ENCODE measurements around the gene LMF2. TPM values are rescaled to one million over a fixed set of nuclear protein-coding genes. Genes with fewer than 3 reads are reported as not detected.

The LMF2 gene
- polyA plus RNA-seq, 1 donor (not counting 4 experiments of a cell fraction or from before 2014, with no cell fraction given): 13.2 TPM

DNA sequence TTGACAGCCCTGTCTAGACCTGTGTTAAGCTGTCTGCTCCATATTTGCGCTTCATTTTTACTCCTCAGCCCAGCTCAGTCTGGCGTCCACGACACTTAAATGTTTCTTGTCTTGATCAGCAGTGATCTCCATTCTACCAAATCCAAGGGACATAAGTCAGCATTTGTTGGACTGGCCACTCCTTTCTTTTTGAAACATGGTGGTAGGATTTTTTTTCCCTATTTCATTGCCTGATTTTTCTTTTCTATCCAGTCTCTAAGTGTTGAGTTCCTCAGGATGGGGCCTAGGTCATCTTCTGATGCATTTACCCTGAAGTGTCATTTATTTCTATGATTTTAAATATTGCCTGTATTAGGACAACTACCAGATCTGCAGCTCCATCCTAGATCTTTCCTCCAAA lies 1.4 kb upstream of the LMF2 start:
- FAIRE-seq (peak; percentile 69), DNase-seq (ENCODE audit: low read depth, low spot score) (no peak)
- Histone ChIP-seq H3K36me3 (ENCODE audit: control insufficient read depth in 2 of 2, extremely low read depth in 1 of 2, insufficient read depth in 2 of 2, low read length in 2 of 2) (peaks cover 6 to 9% of the 10 kb centered on the region in 2 experiments), H4K20me1 (ENCODE audit: control insufficient read depth, extremely low read depth, insufficient read depth, low read length) (no peaks in the 10 kb centered on the region), H3K27me3 (ENCODE audit: control insufficient read depth, extremely low read depth, insufficient read depth, low read length) (no peaks in the 10 kb centered on the region), H3K27ac (ENCODE audit: control insufficient read depth, insufficient read depth, low read length) (peak overlapping the region; percentile 80), H3K9ac (ENCODE audit: control insufficient read depth, extremely low read depth, insufficient read depth, low read length) (peak overlapping the region; percentile 80), H3K4me1 (ENCODE audit: control insufficient read depth, extremely low read depth, insufficient read depth, low read length) (peaks cover 17% of the 10 kb centered on the region), H3K9me3 (ENCODE audit: control insufficient read depth, low read depth, low read length) (no peaks in the 10 kb centered on the region), H2AFZ (ENCODE audit: control insufficient read depth, low read length) (no peak overlapping the region), H3K79me2 (ENCODE audit: control insufficient read depth, insufficient read depth, low read length) (peaks cover 39% of the 10 kb centered on the region), H3K9me1 (ENCODE audit: control insufficient read depth, extremely low read depth, insufficient read depth, low read length) (no peaks in the 10 kb centered on the region), H3K4me2 (ENCODE audit: control insufficient read depth, extremely low read depth, insufficient read depth, low read depth, low read length) (peak overlapping the region; percentile 89), H3K4me3 (ENCODE audit: control insufficient read depth in 2 of 3, extremely low read depth in 1 of 3, insufficient read depth in 2 of 3, low read depth in 1 of 3, low read length in 3 of 3) (peak overlapping the region; percentile 68 to 92 (median 89))
- dilution Hi-C loops (cut with MboI; ENCODE audit: extremely low pct_ligation_motif_present, low sequenced_read_pairs): no loop called here
- no peak for TF ChIP-seq EZH2 (IDR thresholded peaks at IDR 0.05; ENCODE audit: low read length)
- TF ChIP-seq, protein P1, sequence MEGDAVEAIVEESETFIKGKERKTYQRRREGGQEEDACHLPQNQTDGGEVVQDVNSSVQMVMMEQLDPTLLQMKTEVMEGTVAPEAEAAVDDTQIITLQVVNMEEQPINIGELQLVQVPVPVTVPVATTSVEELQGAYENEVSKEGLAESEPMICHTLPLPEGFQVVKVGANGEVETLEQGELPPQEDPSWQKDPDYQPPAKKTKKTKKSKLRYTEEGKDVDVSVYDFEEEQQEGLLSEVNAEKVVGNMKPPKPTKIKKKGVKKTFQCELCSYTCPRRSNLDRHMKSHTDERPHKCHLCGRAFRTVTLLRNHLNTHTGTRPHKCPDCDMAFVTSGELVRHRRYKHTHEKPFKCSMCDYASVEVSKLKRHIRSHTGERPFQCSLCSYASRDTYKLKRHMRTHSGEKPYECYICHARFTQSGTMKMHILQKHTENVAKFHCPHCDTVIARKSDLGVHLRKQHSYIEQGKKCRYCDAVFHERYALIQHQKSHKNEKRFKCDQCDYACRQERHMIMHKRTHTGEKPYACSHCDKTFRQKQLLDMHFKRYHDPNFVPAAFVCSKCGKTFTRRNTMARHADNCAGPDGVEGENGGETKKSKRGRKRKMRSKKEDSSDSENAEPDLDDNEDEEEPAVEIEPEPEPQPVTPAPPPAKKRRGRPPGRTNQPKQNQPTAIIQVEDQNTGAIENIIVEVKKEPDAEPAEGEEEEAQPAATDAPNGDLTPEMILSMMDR (optimal IDR thresholded peaks at IDR 0.05 in 1 of 3, IDR thresholded peaks at IDR 0.05 in 1 of 3, conservative IDR thresholded peaks at IDR 0.05 in 1 of 3; ENCODE audit: extremely low read depth in 1 of 3, insufficient read depth in 2 of 3, low read length in 3 of 3): no peak

DNA sequence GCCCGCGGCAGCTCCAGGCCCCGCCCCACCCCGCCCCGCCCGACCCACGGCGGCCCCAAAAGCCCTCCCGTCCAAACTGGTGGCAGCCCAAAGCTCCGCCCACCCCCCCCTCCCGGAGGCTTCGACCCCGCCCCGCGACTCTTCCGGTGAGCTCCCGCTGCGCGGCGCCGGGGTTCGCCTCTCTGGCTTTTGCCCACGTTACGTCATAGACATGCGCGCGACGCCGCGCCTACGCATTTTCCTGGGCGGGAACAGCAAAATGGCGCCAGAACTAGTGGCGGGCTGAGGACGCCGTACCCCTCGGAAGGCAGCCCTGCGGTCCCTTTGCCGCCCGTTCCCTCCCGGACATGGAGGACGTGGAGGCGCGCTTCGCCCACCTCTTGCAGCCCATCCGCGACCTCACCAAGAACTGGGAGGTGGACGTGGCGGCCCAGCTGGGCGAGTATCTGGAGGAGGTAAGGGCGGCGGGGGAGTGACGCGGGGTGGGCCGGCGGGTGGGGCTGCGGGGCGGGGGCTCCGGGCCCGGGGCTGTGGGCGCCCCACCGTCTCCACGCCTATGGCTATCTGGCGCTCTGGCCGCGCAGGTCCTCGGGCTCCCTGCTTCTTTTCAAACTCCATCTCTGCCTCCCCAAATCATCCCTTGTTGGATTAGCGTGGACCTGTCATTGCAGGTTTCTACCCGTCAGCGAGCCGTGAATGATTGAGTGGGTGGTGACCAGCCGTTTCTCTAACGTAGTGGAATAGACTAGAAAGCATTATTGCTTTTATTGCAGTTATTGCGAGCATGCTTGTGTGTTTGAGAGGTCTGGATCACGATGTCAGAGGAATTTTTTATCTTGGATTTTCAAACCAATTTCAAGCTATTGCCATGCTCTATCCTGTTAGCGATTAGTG lies 736 bp upstream of the LMF2 start, which contains the start of gene NCAPH2:
Gene NCAPH2 (plus strand): TSS at position 234 of the 894 bp plus-strand sequence. CDS start 114 bp downstream, at position 348.
- Histone ChIP-seq H3K79me2 (ENCODE audit: control insufficient read depth, insufficient read depth, low read length) (peaks cover 39% of the 10 kb centered on the region), H3K36me3 (ENCODE audit: control insufficient read depth in 2 of 2, extremely low read depth in 1 of 2, insufficient read depth in 2 of 2, low read length in 2 of 2) (peaks cover 6 to 9% of the 10 kb centered on the region in 2 experiments), H3K4me3 (ENCODE audit: control insufficient read depth in 2 of 3, extremely low read depth in 1 of 3, insufficient read depth in 2 of 3, low read depth in 1 of 3, low read length in 3 of 3) (peak within 1 kb of the TSS; percentile 87 to 92 (median 89)), H4K20me1 (ENCODE audit: control insufficient read depth, extremely low read depth, insufficient read depth, low read length) (no peaks in the 10 kb centered on the region), H3K27me3 (ENCODE audit: control insufficient read depth, extremely low read depth, insufficient read depth, low read length) (no peaks in the 10 kb centered on the region), H3K27ac (ENCODE audit: control insufficient read depth, insufficient read depth, low read length) (peak within 1 kb of the TSS; percentile 80), H3K9me1 (ENCODE audit: control insufficient read depth, extremely low read depth, insufficient read depth, low read length) (no peaks in the 10 kb centered on the region), H3K9me3 (ENCODE audit: control insufficient read depth, low read depth, low read length) (no peaks in the 10 kb centered on the region), H3K4me1 (ENCODE audit: control insufficient read depth, extremely low read depth, insufficient read depth, low read length) (peaks cover 17% of the 10 kb centered on the region), H2AFZ (ENCODE audit: control insufficient read depth, low read length) (peak within 1 kb of the TSS; percentile 97), H3K9ac (ENCODE audit: control insufficient read depth, extremely low read depth, insufficient read depth, low read length) (peak within 1 kb of the TSS; percentile 90), H3K4me2 (ENCODE audit: control insufficient read depth, extremely low read depth, insufficient read depth, low read depth, low read length) (peak within 1 kb of the TSS; percentile 89)
- dilution Hi-C loops (cut with MboI; ENCODE audit: extremely low pct_ligation_motif_present, low sequenced_read_pairs): no loop called here
- TF ChIP-seq EZH2 (IDR thresholded peaks at IDR 0.05; ENCODE audit: low read length): no peak
- TF ChIP-seq, protein P1 (optimal IDR thresholded peaks at IDR 0.05 in 1 of 3, IDR thresholded peaks at IDR 0.05 in 1 of 3, conservative IDR thresholded peaks at IDR 0.05 in 1 of 3; ENCODE audit: extremely low read depth in 1 of 3, insufficient read depth in 2 of 3, low read length in 3 of 3): no peak
- FAIRE-seq (no peak), DNase-seq (ENCODE audit: low read depth, low spot score) (no peak)

Measured in keratinocyte (primary cell).